GM18870 (cell line): ENCODE results near the gene TPSG1.
"Not testable (repeated sequence)": the region's sequence is repeated elsewhere in the genome, so short reads cannot be mapped to it uniquely, and the experiment has no call there.

Experiments
- ATAC-seq: cut with Tn5 transposase; IDR thresholded peaks from one replicate; pipeline ENCODE4 v1.9.1; 2021; ENCODE audit warnings: moderate library complexity; ENCODE audit not compliant: unreplicated experiment

TPSG1 gene

DNA sequence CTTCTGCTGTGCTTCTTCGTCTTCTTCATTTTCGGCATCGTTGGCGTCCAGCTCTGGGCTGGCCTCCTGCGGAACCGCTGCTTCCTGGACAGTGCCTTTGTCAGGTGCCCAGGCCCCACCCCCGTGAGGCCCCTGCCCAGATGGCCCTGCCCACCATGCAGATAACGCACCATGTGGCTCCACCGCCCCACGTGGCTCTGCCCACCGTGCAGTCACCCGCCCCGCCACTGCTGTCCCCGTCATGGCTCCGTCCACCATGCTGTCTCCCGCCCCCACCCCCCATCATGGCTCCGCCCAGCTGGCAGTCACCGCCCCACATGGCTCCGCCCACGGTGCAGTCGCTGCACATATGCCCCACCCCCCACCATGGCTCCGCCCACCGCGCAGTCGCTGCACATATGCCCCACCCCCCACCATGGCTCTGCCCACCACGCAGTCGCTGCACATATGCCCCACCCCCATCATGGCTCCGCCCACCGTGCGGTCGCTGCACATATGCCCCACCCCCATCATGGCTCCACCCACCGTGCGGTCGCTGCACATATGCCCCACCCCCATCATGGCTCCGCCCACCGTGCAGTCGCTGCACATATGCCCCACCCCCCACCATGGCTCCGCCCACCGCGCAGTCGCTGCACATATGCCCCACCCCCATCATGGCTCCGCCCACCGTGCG is 26.3 kb downstream of the TPSG1 start:
- ATAC-seq: not testable (repeated sequence)

GRCh38 chr16:1198194-1198593 is 26.9 kb downstream of the TPSG1 start:
- no peak for ATAC-seq

DNA sequence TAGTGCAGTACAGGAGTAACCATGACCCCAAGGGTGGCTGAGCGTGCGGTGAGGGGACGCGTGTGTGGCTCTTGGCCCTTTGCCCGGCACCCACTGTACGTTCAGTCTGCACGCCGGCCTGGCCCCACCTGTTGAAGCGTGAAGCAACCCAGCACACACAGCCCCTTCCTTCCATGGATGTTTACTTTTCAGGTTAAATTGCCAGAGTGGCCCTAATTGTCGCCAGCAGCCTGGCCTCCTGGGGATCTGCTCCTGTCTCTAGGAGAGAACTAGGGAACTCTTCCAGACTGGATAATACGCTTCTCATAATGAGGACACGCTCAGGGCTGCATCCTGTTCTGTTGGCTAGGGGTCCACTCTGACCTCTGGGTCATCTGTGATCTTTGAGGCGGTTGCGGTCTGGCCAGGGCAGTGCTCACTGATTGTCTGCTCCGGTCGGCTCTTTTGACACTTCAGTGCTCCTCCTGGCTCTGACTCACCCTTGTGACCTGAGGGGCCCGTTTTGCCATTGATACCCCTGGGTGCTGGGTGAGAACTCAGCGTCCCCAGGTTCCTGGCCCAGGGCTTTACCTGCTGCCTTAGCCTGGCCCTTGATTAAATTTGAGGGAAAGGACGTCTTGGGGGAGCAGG is 27.7 kb downstream of the TPSG1 start:
- ATAC-seq: no peak

DNA sequence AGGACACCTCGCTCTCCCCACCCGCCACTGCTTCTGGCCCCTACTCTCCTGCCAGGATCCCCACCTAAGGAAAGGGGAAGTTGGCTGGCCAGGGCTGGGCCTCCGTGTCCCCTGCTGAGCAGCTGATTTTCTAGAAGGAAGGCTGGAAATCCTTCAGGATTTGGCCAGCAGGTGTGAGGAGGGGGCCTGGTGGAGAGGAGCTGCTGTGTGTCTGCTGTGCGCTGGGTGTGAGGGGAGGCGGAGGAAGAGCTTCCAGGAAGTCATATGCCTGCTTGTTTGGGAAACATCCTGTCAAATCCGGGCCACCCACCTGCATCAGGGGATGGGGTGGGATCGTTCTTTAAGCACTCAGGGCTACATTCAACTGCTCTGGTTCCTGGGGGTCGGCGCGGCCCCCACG is 28.6 kb downstream of the TPSG1 start:
- no peak for ATAC-seq

DNA sequence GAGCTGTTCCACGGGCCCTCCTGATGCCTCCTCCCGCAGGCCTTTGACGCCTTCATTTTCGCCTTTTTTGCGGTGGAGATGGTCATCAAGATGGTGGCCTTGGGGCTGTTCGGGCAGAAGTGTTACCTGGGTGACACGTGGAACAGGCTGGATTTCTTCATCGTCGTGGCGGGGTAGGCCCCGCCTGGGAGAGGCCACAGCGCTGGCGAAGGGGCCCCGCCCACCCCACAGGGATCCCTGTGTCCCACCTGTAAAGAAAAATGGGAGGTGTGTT is 29.7 kb downstream of the TPSG1 start:
- ATAC-seq: no peak

- no peak for ATAC-seq
Measured at GRCh38 chr16:1194665-1195392, 30.2 kb downstream of the TPSG1 start.

DNA sequence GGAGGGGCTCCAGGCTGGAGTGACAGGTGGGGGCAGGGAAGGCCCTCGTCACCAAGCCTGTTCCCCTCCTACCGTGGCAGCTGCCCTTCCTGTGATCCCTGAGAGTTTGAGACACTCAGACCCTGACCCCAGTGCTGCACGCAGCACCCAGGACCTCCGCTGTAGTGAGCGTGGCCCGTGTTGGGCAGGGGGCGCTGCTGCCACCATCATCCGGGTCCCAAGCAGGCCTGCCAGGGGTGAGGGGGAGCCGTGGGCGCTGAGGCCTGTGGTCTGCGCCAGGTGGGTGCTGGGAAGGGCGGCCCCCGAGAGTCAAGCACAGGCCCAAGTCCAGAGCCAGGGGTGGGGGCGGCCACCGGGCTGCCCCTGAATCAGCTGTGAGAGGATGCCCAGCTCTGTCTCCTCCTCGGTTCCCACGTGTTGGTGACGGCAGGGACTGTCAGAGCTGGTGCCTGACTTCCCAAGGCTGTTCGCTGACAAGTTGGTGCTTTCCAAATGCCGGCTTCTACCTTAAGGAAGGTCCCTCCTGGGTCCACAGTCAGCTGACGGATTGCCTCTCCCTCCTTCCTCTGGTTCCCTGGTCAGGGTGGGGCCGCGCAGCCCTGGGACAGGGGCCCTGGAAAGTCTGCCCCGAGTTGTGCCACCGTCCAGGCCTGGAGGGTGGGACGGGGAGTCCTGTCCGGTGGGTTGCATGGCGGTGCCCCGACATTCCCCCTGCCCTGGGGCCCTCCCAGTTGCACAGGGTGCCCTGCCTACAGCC is 31.1 kb downstream of the TPSG1 start:
- no peak for ATAC-seq

GRCh38 chr16:1193143-1193824 is 31.8 kb downstream of the TPSG1 start:
- ATAC-seq: no peak

DNA sequence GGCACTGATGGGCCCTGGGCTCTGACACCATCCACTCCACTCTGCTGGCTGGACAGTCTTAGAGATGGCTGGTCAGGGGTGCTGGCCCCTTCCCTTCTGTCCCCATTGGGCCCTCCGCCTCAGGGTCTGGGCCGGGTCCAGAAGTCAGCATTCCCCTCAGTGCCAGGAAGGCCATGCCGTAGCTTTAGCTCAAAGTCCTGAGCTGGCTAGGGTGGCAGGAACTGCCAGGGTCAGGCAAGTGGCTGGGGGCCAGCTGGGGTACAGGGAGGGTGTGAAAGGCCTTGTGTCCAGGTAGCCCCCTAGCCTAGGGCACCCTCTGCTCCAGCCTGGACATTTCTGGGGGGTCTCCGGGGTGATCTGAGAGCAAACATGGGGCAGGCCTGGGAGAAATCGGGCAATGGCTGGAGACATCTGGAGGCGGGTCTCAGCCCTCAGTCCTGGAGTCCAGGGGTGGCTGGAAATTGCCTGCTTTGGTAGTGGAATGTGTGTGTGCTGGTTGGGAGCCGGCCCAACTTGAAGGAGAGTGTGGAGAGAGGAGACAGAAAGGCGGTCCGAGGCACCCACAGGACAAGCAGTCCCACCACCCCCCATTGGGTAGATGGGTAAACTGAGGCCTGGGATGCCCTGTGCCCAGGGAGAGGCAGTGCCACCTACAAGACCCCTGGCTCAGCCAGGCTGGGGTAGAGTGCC is 32.5 kb downstream of the TPSG1 start:
- no peak for ATAC-seq

GRCh38 chr16:1190789-1191188 is 34.3 kb downstream of the TPSG1 start:
- not testable (repeated sequence) for ATAC-seq

DNA sequence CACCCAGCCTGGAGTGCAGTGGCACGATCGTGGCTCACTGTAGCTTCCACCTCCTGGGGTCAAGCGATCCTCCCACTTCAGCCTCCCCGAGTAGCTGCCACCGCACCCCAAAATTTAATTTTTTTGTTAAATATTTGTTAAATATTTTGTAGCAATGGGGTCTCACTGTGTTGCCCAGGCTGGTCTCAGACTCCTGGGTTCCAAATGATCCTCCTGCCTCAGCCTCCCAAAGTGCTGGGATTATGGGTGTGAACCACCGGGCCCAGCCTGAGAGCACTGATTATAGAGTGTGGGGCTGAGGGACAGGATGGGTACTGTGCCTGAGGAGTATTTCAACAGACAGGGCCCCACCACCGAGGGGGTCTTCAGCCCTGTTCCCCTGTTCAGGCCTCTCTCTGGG is 35.6 kb downstream of the TPSG1 start:
- no peak for ATAC-seq

GRCh38 chr16:1188432-1189189 is 36.5 kb downstream of the TPSG1 start:
- ATAC-seq: no peak

DNA sequence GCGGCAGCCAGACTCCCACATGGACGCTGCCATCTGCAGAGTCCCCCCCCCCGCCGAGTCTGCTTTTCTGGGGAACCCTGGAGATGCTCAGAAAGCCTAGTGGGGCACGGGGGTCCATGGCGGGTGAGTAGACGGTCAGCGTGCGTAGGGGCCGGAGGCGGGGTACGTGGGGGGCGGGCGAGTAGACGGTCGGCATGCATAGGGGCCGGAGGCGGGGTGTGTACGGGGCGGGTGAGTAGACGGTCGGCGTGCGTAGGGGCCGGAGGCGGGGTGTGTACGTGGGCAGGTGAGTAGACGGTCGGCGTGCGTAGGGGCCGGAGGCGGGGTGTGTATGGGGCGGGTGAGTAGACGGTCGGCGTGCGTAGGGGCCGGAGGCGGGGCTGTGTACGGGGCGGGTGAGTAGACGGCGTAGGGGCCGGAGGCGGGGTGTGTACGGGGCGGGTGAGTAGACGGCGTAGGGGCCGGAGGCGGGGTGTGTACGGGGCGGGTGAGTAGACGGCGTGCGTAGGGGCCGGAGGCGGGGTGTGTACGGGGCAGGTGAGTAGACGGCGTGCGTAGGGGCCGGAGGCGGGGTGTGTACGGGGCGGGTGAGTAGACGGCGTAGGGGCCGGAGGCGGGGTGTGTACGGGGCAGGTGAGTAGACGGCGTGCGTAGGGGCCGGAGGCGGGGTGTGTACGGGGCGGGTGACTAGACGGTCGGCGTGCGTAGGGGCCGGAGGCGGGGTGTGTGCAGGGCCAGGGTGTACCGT is 39.4 kb downstream of the TPSG1 start:
- ATAC-seq: not testable (repeated sequence)

- ATAC-seq: no peak
Measured at GRCh38 chr16:1184980-1185379, 40.1 kb downstream of the TPSG1 start.

- ATAC-seq: no peak
Measured at GRCh38 chr16:1184156-1184868, 40.8 kb downstream of the TPSG1 start.

- no peak for ATAC-seq
Measured at GRCh38 chr16:1182950-1183907, 41.8 kb downstream of the TPSG1 start.

DNA sequence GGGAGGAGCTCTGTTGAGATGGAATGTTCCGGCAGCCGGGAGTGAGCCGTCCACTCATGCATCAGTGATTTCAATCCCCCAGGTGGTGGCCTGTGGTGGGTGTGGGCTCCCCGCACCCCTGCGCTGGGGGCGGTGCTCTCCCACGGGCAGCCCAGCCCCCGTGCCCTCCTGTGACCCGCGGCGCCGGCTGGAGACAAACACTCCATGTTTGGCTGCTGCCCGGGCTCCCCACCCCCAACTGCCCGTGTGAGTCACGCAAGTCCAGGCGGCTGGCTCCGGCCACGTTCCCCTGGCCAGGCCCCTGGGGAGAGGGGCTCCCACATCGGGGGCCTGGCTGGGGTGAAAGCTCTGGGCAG is 42.8 kb downstream of the TPSG1 start:
- no peak for ATAC-seq
